SIG-M5 treated with dmso at 0.1 percent for 504 hours (cell line): ENCODE data around the gene PSMF1.

Experiments
- DNase-seq: peaks from one replicate; lab custom pipeline; 2025; ENCODE audit not compliant: unreplicated experiment; lab: John Stamatoyannopoulos, UW

The PSMF1 gene

GRCh38 chr20:1163653-1164052 is 45.3 kb downstream of the PSMF1 start:
- no peak for DNase-seq

GRCh38 chr20:1164871-1165270 is 46.5 kb downstream of the PSMF1 start:
- no peak for DNase-seq

GRCh38 chr20:1165521-1165920 is 47.1 kb downstream of the PSMF1 start:
- DNase-seq = no peak

DNA sequence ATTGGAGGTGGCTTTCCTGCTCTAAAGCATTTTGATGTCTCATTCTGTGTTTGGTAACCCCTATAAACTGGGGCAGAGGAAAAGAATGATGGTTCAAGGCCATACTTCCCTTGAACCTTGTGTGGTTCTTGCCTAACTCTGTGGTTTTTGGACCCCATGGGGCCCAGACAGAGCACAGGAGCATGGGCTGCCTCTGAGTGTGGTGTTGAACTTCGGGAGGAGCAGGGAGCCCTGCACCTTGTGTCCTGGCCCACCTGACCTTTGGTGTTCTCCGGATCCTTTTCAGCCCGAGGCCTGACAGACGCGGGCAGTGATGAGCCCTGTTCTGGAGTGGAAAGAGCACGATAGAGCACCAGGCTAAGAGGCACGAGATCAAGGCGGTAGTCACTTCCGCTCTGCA is 47.5 kb downstream of the PSMF1 start:
- DNase-seq = peak; percentile 62

DNA sequence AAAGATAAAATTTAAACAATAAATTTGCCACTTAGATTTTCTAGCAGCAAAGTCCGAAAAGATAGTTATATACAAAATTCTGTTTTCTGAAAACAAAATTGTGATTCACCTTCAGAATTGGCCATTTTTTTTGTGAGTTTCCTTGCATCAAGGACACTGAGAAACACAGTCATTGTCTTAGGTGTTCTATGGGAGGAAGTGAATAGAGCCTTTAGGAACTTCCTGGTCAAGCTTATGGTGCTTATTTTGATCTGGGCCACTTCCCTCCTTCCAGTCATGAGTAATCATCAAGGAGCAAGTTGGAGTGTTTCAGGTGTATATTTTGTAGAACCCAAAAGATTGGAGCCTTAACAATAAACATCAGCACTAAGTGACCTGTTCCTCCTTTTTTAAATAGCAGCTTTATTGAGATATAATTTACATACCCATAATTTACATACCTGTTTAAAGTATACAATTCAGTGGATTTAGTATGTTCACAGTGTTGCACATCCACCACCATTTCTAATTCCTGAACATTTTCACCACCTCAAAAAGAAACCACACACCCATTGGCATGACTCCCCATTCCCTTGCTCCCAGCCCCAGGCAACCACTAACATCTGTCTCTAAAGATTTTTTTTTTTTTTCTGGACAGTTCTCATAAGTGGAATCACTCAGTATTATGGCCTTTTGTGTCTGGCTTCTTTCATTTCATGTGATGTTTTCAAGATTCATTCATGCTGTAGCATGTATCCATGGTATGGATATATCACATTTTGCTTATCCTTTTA is 48.7 kb downstream of the PSMF1 start:
- no peak for DNase-seq

- DNase-seq = no peak
Observed at GRCh38 chr20:1169224-1169623, 50.8 kb downstream of the PSMF1 start.

- no peak for DNase-seq
Observed at GRCh38 chr20:1171461-1172093, 53.2 kb downstream of the PSMF1 start.

- DNase-seq = no peak
Observed at GRCh38 chr20:1173698-1174097, 55.3 kb downstream of the PSMF1 start.

DNA sequence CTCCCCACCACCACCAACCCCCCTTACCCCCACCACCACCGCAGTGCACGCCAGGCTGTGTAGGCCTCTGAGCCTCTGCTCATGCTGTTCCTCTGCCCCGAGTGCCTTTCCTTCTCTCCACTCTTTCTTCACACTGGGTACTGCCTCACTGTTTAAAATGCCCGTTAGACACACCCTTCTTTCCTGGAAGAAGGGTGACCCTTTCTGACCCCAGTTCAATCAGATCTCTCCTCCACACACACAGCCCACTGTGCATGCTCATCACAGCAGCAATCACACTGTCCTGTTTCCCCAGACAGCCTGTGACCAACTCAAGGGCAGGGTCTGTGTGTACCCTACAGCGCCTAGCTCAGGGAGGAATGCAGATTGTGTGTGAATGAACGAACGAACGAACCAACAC is 56.4 kb downstream of the PSMF1 start:
- no peak for DNase-seq

GRCh38 chr20:1177680-1178079 is 59.3 kb downstream of the PSMF1 start:
- no peak for DNase-seq

DNA sequence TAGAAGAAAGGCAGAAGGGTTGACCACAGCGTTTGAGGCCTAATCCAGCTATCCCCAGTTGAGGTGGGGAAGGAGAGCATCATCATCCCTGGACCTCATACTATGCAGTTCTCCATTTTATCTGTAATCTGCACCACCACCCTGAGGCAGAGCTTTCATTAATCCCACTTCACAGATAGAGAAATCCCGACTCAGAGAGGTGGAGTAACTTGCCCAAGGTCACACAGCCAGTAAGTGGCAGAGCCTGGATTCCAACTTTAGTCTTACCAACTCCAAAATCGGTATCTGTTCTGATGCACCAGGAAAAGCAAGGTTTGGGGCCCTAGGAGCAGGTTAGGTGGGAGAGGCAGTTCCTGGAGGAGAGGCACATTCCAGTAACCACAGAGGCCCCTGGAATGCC is 59.7 kb downstream of the PSMF1 start:
- no peak for DNase-seq

GRCh38 chr20:1178623-1179022 is 60.2 kb downstream of the PSMF1 start:
- DNase-seq = no peak

DNA sequence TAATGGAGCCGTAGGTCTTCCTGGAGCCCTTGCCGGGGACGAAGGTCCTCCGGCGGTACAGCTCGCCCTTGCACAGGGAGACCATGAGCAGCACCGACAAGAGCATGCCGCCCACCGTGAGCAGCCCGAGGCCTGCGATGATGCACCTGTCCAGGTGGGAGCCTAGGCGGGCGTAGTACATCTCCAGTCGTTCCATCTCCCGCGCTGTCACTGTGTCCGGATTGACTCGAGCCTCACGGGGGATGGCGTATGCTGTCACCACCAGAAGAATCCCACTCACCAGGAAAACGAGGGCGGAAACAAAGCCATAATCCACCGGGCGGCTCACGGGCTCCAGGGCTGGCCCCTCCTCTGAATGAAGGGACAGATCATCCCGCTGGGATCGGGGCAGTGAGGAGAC is 62.5 kb downstream of the PSMF1 start:
- DNase-seq = no peak

DNA sequence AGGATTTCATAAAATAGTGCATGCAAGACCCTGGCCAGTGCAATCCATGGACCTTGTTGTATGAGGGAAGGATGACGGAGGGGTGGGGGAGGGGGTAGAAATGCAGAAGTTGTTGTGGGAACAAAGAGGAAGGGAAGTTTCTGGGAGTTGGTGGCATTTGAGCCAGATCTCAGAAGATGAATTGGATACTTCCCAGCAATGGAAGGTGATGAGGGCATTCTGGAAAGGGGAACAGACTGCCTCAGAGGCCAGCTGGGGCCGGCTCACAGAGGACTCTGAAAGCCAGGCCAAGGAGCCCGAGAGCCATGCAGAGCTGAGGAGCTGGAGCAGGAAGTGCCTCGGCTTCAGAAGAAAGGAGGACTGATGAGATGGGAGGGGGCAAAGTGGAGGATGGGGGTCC is 63.7 kb downstream of the PSMF1 start:
- no peak for DNase-seq

- no peak for DNase-seq
Observed at GRCh38 chr20:1183153-1183552, 64.8 kb downstream of the PSMF1 start.

DNA sequence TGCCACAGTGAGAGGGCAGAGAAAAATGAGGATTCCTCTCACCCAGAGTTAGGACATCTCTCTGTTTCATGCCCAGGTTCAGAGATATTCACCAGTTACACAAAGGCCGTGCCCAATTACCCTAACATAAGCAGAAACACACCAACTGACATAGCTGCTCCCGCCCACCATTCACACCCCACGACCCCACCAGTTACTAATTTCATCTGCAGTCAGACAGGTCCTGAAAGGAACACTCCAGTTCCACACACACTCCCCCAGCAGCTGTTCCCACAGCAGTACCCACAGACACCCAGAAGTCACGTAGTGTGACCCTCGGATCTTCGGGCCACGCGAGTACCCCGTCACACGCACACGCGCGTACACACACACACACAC is 65.8 kb downstream of the PSMF1 start:
- DNase-seq = no peak

DNA sequence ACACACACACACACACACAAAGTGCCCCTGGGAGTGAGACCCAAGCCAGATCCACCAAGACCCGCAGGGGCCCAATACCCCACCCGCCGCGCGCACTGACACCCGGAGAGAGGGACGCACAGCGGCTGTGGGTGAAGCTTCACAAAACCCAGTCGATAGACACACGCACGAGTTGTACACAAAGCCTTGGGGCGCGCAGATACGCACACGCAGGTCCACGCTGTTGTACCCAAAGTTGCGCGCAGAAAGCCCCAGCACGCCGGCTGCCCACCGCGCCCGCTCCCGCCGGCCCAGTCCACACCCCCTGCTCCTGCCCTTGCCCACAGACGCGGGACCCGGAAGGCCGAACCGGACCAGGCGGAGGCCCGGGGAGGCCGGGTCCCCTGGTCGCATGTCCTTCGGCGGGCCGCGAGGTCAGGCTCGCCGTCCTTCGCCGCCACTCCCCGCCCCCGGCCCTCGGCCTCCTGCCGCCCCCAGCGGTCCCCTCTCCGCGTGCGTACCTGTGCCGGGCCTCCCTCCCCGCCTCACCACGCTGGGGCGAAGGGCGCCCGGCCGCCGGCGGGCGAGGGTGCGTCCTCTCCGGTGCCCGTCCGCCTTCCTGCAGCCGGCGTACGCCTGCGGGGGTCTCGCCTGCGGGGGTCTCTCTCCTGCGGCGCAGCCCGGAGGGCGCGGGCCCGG is 66.4 kb downstream of the PSMF1 start, which contains the start of gene TMEM74B:
Gene TMEM74B (minus strand): TSS at position 344 of the 678 bp plus-strand sequence. CDS start 1,180 bp downstream, outside the sequence.
- no peak for DNase-seq

- no peak for DNase-seq
Observed at GRCh38 chr20:1185316-1185741, 66.9 kb downstream of the PSMF1 start.

DNA sequence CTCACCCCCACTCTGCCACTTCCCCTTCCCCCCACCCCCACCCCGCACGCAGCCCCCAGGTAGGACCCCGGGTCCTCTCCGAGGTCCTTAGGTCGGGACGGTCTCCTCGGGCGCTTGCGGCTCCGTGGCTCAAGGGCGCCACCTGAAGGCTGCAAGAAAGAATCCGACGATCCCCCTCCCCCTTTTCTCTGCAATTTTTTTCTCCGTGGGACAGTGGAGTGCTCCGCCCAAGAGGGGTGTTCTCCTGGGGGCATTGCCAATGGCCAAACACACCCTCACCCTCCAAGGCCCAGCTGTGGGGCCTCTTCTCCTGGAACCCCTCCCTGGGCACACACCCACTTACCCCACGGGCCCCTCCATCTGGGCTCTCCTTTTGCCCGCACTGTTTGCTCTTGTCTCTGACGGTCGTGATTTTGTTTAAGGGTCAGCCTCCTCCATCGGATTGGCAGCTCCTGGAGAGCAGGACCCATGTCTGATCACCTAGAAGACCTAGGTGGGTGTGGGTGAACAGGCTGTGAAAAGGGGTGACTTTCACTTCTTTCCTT is 67.5 kb downstream of the PSMF1 start:
- DNase-seq = peak; percentile 42

DNA sequence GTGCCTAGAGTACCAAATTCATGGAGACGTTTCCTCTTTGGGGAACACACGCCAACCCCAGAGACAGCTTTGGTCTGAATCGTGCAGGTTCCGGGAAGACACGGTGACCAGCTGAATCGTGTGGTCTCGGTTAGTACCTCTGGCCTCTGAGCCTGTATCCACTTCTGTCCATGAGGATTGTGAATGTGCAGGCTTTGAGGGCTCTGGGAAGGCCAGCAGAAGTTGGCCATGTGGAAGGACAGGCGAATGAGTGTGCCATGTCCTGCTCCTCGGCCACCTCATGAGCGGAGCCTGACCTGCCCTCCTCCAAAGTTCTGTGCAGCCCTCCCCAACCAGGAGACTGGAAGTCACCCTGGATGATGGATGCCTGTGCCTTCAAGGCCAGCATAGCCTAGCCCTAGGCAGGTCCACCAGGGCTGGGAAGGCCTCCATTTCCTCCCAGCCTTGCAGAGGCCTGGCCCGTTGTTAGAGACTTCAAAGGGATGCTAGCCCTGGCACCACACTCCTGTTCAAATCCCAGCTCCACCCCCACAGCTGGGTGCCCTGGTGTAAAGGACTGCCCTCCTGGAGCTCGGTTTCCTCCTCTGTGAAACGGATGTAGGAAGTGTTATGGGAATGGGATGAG is 68.1 kb downstream of the PSMF1 start:
- DNase-seq = no peak

DNA sequence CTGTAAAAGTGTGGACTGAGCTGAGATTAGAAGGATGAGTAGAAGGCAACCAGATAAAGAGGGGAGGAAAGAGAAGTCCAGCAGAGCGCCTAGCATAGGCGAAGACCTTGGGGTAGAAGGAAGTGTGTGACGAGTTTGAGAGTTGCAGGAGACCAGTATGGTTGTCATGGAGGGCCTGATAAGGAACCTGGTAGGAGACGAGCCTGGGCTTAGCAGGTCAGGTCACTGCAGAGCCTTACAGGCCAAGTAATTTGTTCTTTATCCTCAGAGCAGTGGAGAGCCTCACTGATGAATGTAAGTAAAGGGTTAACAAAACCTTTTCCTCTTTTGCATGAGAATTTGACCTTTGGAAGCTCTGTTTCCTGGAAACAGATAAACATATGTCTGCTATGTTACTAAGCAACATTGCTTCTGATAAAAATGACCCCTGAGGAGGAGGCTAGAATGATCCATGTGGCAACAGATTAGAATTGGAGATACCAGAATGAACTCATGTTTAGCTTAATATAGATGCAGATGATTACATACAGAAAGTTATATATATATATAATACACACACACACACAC is 69.3 kb downstream of the PSMF1 start:
- DNase-seq = no peak
